ENCODE measurements around the gene NCOA7. TPM values are rescaled to one million over a fixed set of nuclear protein-coding genes. Genes with fewer than 3 reads are reported as not detected.

Gene NCOA7
- total and polyA plus RNA-seq, 10 of the 15 experiments (the other 5 are each of a cell fraction or from before 2014, with no cell fraction given) = 18.9 to 50.3 (median 34.2) TPM

GRCh38 chr6:125745281-125746018, 45.3 kb upstream of the NCOA7 start:
- ATAC-seq = no peak
- no peak for TF ChIP-seq NKRF (conservative IDR thresholded peaks at IDR 0.05)
- no peak for TF ChIP-seq ATF3 (IDR thresholded peaks at IDR 0.05; ENCODE audit: borderline replicate concordance, extremely low read depth, low read depth, low read length)
- no peak for TF ChIP-seq STAT1 (conservative IDR thresholded peaks at IDR 0.05)
- TF ChIP-seq TARDBP (IDR thresholded peaks at IDR 0.05; ENCODE audit: borderline replicate concordance) = no peak
- no peak for TF ChIP-seq MLLT1 (IDR thresholded peaks at IDR 0.05)
- no peak for TF ChIP-seq KAT2A (conservative IDR thresholded peaks at IDR 0.05; ENCODE audit: control insufficient read depth, low read depth, low read length)
- TF ChIP-seq TCF12 (IDR thresholded peaks at IDR 0.05; ENCODE audit: low read depth, low read length) = no peak
- no peak for TF ChIP-seq HDAC6 (IDR thresholded peaks at IDR 0.05; ENCODE audit: unreplicated experiment)
- TF ChIP-seq EGR1 (IDR thresholded peaks at IDR 0.05; ENCODE audit: borderline replicate concordance in 1 of 2, low read depth in 2 of 2, low read length in 2 of 2) = no peak
- no peak for TF ChIP-seq ZNF622 (IDR thresholded peaks at IDR 0.05)
- TF ChIP-seq DPF2 (IDR thresholded peaks at IDR 0.05) = no peak
- TF ChIP-seq CEBPB (IDR thresholded peaks at IDR 0.05; ENCODE audit: borderline replicate concordance in 1 of 2, low read depth in 2 of 2, low read length in 2 of 2) = no peak
- no peak for TF ChIP-seq LARP7 (IDR thresholded peaks at IDR 0.05)
- no peak for TF ChIP-seq ZNF207 (IDR thresholded peaks at IDR 0.05; ENCODE audit: borderline replicate concordance)

More at GRCh38 chr6:125745281-125746018, 45.3 kb upstream of the NCOA7 start:
- no peaks in the 10 kb centered on the region for H4K20me1 ChIP-seq (ENCODE audit: control insufficient read depth, insufficient read depth)
- WGBS (ENCODE audit: insufficient coverage, insufficient replicate concordance, low lambda C conversion rate, missing lambda C conversion rate) = 71% methylated on average over 6 of the region's 6 CpGs
- no peaks in the 10 kb centered on the region for H3K36me3 ChIP-seq (ENCODE audit: control insufficient read depth in 2 of 2, insufficient read depth in 2 of 2, low read length in 1 of 2)
- intact Hi-C loops (cut with micrococcal nuclease; ENCODE audit: unreplicated experiment) = no loop called here
- H3K9me3 ChIP-seq (replicated peaks; ENCODE audit: control insufficient read depth, insufficient read depth, low read length) = no peaks in the 10 kb centered on the region
- ChIA-PET SMC1A (ENCODE audit: uncharacterized antibody, unreplicated experiment) (interaction anchor here (0.9 to 2.1 kb wide), 5 partner anchors 9 to 452 kb away, joined by 3 to 7 read pairs (median 4); no protein-coding TSS in a partner anchor), POLR2A (no interaction called here), CTCF (interaction anchor here (0.7 to 2.7 kb wide), 7 partner anchors 8 to 444 kb away, joined by 3 to 12 read pairs (median 3); partner anchors contain the start of gene HINT3), RAD21 (ENCODE audit: unreplicated experiment) (interaction anchor here (0.5 to 1.5 kb wide), 3 partner anchors 8 to 435 kb away, joined by 3 read pairs; no protein-coding TSS in a partner anchor)
- no peak overlapping the region for H3K4me3 ChIP-seq
- FAIRE-seq (no peak), DNase-seq (ENCODE audit: low read depth, low spot score) (no peak)
- no peak overlapping the region for H3K27ac ChIP-seq (ENCODE audit: control insufficient read depth, insufficient read depth)
- no peak overlapping the region for H3K4me2 ChIP-seq (ENCODE audit: control insufficient read depth, insufficient read depth)
- no peak overlapping the region for H3K9ac ChIP-seq (ENCODE audit: control insufficient read depth, insufficient read depth, low read length)
- in situ Hi-C loops (cut with MboI) = no loop called here
- H3K79me2 ChIP-seq (ENCODE audit: control insufficient read depth, insufficient read depth, low read length) = no peaks in the 10 kb centered on the region
- BruUV-seq (replicated peaks) = no TSS peak
- no peak overlapping the region for H2AFZ ChIP-seq (ENCODE audit: control insufficient read depth, low read depth, low read length)
- peaks cover 0 to 5% of the 10 kb centered on the region in 2 experiments; a peak in 2 of 4 replicates for H3K27me3 ChIP-seq (replicated peaks in 1 of 2; ENCODE audit: control insufficient read depth in 2 of 2, insufficient read depth in 2 of 2, low read length in 1 of 2)
- peaks cover 9% of the 10 kb centered on the region for H3K4me1 ChIP-seq (ENCODE audit: control insufficient read depth, insufficient read depth, low read length)

Measured in GM12878 (cell line).